ENCODE results near the gene OSBPL10.

DNA sequence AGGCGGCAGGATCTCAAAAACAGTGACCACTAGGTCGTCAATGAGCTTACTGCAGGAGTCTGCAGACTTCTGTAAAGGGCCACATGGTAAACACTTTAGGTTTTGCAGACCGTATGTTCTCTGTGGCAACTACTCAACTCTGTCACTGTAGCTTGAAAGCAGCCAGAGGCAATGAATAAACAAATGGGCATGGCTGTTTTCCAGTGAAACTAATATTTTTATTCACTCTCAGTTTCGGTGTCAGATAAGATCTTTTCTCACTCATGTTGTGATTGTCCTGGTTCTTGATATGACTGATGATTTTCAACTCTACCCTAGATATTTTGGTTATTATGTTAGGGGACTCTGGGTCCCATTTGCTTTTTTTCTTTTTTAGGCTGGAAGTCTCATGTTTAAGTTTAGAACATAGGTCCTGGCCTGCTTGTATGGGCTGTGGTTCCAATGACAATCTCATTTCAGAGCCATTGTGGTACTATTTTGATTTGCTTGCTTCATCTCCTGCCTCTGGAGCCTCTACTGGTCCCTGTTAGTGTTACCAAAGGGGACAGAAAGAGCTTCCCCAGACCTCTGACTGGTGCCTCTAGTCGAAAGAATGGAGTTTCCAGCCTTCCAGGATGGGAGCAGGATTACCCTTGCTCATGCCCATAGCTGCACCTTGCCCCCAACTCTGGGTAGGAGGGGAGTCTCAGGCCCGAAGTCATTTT lies 226.3 kb downstream of the OSBPL10 start:
- TF ChIP-seq, protein P1, sequence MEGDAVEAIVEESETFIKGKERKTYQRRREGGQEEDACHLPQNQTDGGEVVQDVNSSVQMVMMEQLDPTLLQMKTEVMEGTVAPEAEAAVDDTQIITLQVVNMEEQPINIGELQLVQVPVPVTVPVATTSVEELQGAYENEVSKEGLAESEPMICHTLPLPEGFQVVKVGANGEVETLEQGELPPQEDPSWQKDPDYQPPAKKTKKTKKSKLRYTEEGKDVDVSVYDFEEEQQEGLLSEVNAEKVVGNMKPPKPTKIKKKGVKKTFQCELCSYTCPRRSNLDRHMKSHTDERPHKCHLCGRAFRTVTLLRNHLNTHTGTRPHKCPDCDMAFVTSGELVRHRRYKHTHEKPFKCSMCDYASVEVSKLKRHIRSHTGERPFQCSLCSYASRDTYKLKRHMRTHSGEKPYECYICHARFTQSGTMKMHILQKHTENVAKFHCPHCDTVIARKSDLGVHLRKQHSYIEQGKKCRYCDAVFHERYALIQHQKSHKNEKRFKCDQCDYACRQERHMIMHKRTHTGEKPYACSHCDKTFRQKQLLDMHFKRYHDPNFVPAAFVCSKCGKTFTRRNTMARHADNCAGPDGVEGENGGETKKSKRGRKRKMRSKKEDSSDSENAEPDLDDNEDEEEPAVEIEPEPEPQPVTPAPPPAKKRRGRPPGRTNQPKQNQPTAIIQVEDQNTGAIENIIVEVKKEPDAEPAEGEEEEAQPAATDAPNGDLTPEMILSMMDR (conservative IDR thresholded peaks at IDR 0.05; ENCODE audit: low read depth, low read length), result no peak
- no peak for TF ChIP-seq EZH2 (IDR thresholded peaks at IDR 0.05; ENCODE audit: low read length, unreplicated experiment)

Measured in PC-3 (cell line).